H9 (cell line): ENCODE data around the gene TMEM240. TPM values are rescaled to one million over a fixed set of nuclear protein-coding genes. Genes with fewer than 3 reads are reported as not detected.
A peak's percentile ranks its signal among the peaks of the same experiment; 100 is the strongest.

Experiments
- DNase-seq: peaks from one replicate; pipeline ENCODE4 v3.0.0-alpha.2; 2017
- H2AFZ ChIP-seq: one replicate; pipeline ENCODE4 v1.6.1; 2013; ENCODE audit warnings: mild to moderate bottlenecking, low read length, control low read depth, moderate library complexity
- H2AK5ac ChIP-seq: 2 replicates; pipeline ENCODE4 v1.6.1; 2013; ENCODE audit warnings: low read length, control low read depth, mixed read lengths; ENCODE audit not compliant: insufficient read length
- H2BK120ac ChIP-seq: one replicate; pipeline ENCODE4 v1.6.1; 2013; ENCODE audit warnings: low read depth, mild to moderate bottlenecking, low read length, control low read depth, inconsistent platforms; ENCODE audit not compliant: poor library complexity, severe bottlenecking
- H2BK12ac ChIP-seq: 2 replicates; pipeline ENCODE4 v1.6.1; 2013; ENCODE audit warnings: low read length, control low read depth, mixed read lengths, low read depth; ENCODE audit not compliant: insufficient read length
- H2BK15ac ChIP-seq: 2 replicates; pipeline ENCODE4 v1.6.1; 2013; ENCODE audit warnings: low read depth, low read length, control low read depth
- H2BK20ac ChIP-seq: one replicate; pipeline ENCODE4 v1.6.1; 2013; ENCODE audit warnings: low read depth, mild to moderate bottlenecking, low read length, control low read depth, inconsistent platforms; ENCODE audit not compliant: poor library complexity, severe bottlenecking
- H2BK5ac ChIP-seq: 2 replicates; pipeline ENCODE4 v1.6.1; 2013; ENCODE audit warnings: low read length, control low read depth, mixed read lengths; ENCODE audit not compliant: insufficient read length
- H3K14ac ChIP-seq: 2 replicates; pipeline ENCODE4 v1.6.1; 2013; ENCODE audit warnings: low read length, control low read depth; ENCODE audit not compliant: insufficient read depth
- H3K18ac ChIP-seq: 2 replicates; pipeline ENCODE4 v1.6.1; 2013; ENCODE audit warnings: low read depth, mild to moderate bottlenecking, mixed read lengths, low read length, control low read depth; ENCODE audit not compliant: insufficient read length
- H3K23ac ChIP-seq: 2 replicates; pipeline ENCODE4 v1.6.1; 2013; ENCODE audit warnings: low read length, control low read depth, mixed read lengths, low read depth; ENCODE audit not compliant: insufficient read length
- H3K23me2 ChIP-seq: 2 replicates; pipeline ENCODE4 v1.6.1; 2013; ENCODE audit warnings: low read depth, mild to moderate bottlenecking, mixed read lengths, low read length, control low read depth; ENCODE audit not compliant: insufficient read length, poor library complexity, severe bottlenecking
- H3K27ac ChIP-seq: 2 replicates; pipeline ENCODE4 v1.5.1; 2013; ENCODE audit warnings: low read length, control low read depth, mixed read lengths, low read depth; ENCODE audit not compliant: insufficient read length
- H3K27me3 ChIP-seq: 2 replicates; pipeline ENCODE4 v1.6.1; 2013; ENCODE audit warnings: low read length, control low read depth, inconsistent platforms; ENCODE audit not compliant: insufficient read depth
- H3K4ac ChIP-seq: 2 replicates; pipeline ENCODE4 v1.6.1; 2013; ENCODE audit warnings: low read depth, mild to moderate bottlenecking, control low read depth, inconsistent platforms, low read length, moderate library complexity
- H3K4me1 ChIP-seq: 2 replicates; pipeline ENCODE4 v1.6.1; 2013; ENCODE audit warnings: low read length, control low read depth, inconsistent platforms; ENCODE audit not compliant: insufficient read depth
- H3K4me2 ChIP-seq: 2 replicates; pipeline ENCODE4 v1.6.1; 2013; ENCODE audit warnings: low read length, control low read depth, mixed read lengths; ENCODE audit not compliant: insufficient read length, insufficient read depth
- H3K56ac ChIP-seq: 2 replicates; pipeline ENCODE4 v1.6.1; 2013; ENCODE audit warnings: low read depth, mild to moderate bottlenecking, mixed read lengths, low read length, control low read depth; ENCODE audit not compliant: insufficient read length
- H3K79me1 ChIP-seq: 2 replicates; pipeline ENCODE4 v1.6.1; 2013; ENCODE audit warnings: low read depth, mild to moderate bottlenecking, moderate library complexity, low read length, control low read depth, inconsistent platforms; ENCODE audit not compliant: insufficient read depth, poor library complexity, severe bottlenecking
- H3K79me2 ChIP-seq: 2 replicates; pipeline ENCODE4 v1.6.1; 2013; ENCODE audit warnings: low read length, control low read depth, inconsistent platforms; ENCODE audit not compliant: insufficient read depth
- H3K9ac ChIP-seq: 2 replicates; pipeline ENCODE4 v1.6.1; 2013; ENCODE audit warnings: low read length, control low read depth, mixed read lengths; ENCODE audit not compliant: insufficient read length; ENCODE audit errors: extremely low read depth
- H3K9me3 ChIP-seq: one replicate; pipeline ENCODE4 v1.6.1; 2013; ENCODE audit warnings: low read depth, low read length, inconsistent platforms; ENCODE audit not compliant: control insufficient read depth
- H3T11ph ChIP-seq: one replicate; pipeline ENCODE4 v1.6.1; 2013; ENCODE audit warnings: mild to moderate bottlenecking, low read length, control low read depth, inconsistent platforms
- H4K20me1 ChIP-seq: one replicate; pipeline ENCODE4 v1.6.1; 2013; ENCODE audit not compliant: control insufficient read depth, insufficient read length, insufficient read depth
- H4K5ac ChIP-seq: 2 replicates; pipeline ENCODE4 v1.6.1; 2013; ENCODE audit warnings: low read depth, mild to moderate bottlenecking, mixed read lengths, low read length, control low read depth; ENCODE audit not compliant: insufficient read length
- H4K8ac ChIP-seq: replicated peaks from 2 replicates; pipeline ENCODE4 v1.6.1; 2013; ENCODE audit warnings: low read length, control low read depth, mixed read lengths, low read depth; ENCODE audit not compliant: insufficient read length
- H4K91ac ChIP-seq: 2 replicates; pipeline ENCODE4 v1.6.1; 2013; ENCODE audit warnings: low read depth, mild to moderate bottlenecking, moderate library complexity, mixed read lengths, low read length, control low read depth; ENCODE audit not compliant: insufficient read length
- H3K27ac Mint-ChIP-seq, 3 experiments: 2 replicates in 2 of 3; 3 replicates in 1 of 3; pipeline ENCODE4 v1.8.0; 2020 to 2021; ENCODE audit warnings: mixed read lengths in 3 of 3, mild to moderate bottlenecking in 1 of 3, moderate library complexity in 1 of 3
- H3K27me3 Mint-ChIP-seq: 2 replicates; pipeline ENCODE4 v1.8.0; 2021; ENCODE audit warnings: low read depth, mild to moderate bottlenecking, moderate library complexity, mixed read lengths
- H3K36me3 Mint-ChIP-seq, 3 experiments: 2 replicates in 2 of 3; 3 replicates in 1 of 3; pipeline ENCODE4 v1.8.0; 2020 to 2021; ENCODE audit warnings: low read depth in 3 of 3, mixed read lengths in 3 of 3; ENCODE audit not compliant: insufficient read depth in 1 of 3
- H3K4me1 Mint-ChIP-seq, 2 experiments: 2 replicates each; pipeline ENCODE4 v1.8.0; 2020; ENCODE audit warnings: mixed read lengths in 2 of 2
- H3K4me3 Mint-ChIP-seq, 2 experiments: 2 replicates in 1 of 2; 3 replicates in 1 of 2; pipeline ENCODE4 v1.8.0; 2020 to 2021; ENCODE audit warnings: mild to moderate bottlenecking in 2 of 2, mixed read lengths in 2 of 2, moderate library complexity in 1 of 2
- H3K9me3 Mint-ChIP-seq, 2 experiments: 2 replicates in 1 of 2; 3 replicates in 1 of 2; pipeline ENCODE4 v1.8.0; 2020; ENCODE audit warnings: mild to moderate bottlenecking in 2 of 2, mixed read lengths in 2 of 2, moderate library complexity in 1 of 2
- WGBS: extraction: QIAGEN DNeasy Blood & Tissue Kit; methylation state at CpG from one replicate; pipeline ENCODE4 v1.1.7; 2013; ENCODE audit warnings: missing lambda C conversion rate, low lambda C conversion rate, mixed read lengths; ENCODE audit not compliant: insufficient read length; ENCODE audit errors: extremely low coverage; 5-methylcytosine and 5-hydroxymethylcytosine counted together
- total RNA-seq: library from RNA; stranded (reverse); gene quantifications from 2 replicates; pipeline ENCODE4 v1.2.1, GENCODE V29; 2021
- TF ChIP-seq, protein P1 (sequence below): fragments of 200-600 bp; sonication (generic); conservative IDR thresholded peaks from 3 replicates; pipeline ENCODE4 v1.8.0; 2021; ENCODE audit warnings: antibody characterized with exemption, mild to moderate bottlenecking

Gene TMEM240
- total RNA-seq, 1 experiment from 2014 or later, result 8.7 TPM

GRCh38 chr1:1547476-1547875, 7.1 kb upstream of the TMEM240 start:
- Mint-ChIP-seq H3K4me3 (no peak overlapping the region), H3K27ac (peak overlapping the region in 1 of 3 experiments; percentile 86; a peak in 1 of 7 replicates), H3K27me3 (no peaks in the 10 kb centered on the region; the same call in 1 of the 2 replicates), H3K9me3 (no peaks in the 10 kb centered on the region), H3K36me3 (peaks cover 2 to 30% (median 23%) of the 10 kb centered on the region in 3 experiments; a peak in 5 of 7 replicates), H3K4me1 (no peaks in the 10 kb centered on the region)
- Histone ChIP-seq H2BK5ac (no peak overlapping the region), H3K56ac (no peak overlapping the region), H4K8ac (no peak overlapping the region), H3K79me1 (no peaks in the 10 kb centered on the region), H3K9me3 (no peaks in the 10 kb centered on the region), H2AK5ac (no peak overlapping the region), H3K27me3 (no peaks in the 10 kb centered on the region), H3K23me2 (no peaks in the 10 kb centered on the region), H4K91ac (no peak overlapping the region), H3K27ac (no peak overlapping the region), H3K4ac (no peak overlapping the region), H3K79me2 (no peaks in the 10 kb centered on the region), H3K4me2 (no peak overlapping the region), H2BK120ac (no peak overlapping the region), H3K14ac (no peak overlapping the region), H3K23ac (no peak overlapping the region), H3K18ac (no peak overlapping the region), H2BK12ac (no peak overlapping the region), H2BK15ac (no peak overlapping the region), H3T11ph (no peak overlapping the region), H4K20me1 (no peaks in the 10 kb centered on the region), H2BK20ac (no peak overlapping the region), H2AFZ (no peak overlapping the region), H3K9ac (no peak overlapping the region), H3K4me1 (no peaks in the 10 kb centered on the region), H4K5ac (no peak overlapping the region)
- TF ChIP-seq, protein P1, sequence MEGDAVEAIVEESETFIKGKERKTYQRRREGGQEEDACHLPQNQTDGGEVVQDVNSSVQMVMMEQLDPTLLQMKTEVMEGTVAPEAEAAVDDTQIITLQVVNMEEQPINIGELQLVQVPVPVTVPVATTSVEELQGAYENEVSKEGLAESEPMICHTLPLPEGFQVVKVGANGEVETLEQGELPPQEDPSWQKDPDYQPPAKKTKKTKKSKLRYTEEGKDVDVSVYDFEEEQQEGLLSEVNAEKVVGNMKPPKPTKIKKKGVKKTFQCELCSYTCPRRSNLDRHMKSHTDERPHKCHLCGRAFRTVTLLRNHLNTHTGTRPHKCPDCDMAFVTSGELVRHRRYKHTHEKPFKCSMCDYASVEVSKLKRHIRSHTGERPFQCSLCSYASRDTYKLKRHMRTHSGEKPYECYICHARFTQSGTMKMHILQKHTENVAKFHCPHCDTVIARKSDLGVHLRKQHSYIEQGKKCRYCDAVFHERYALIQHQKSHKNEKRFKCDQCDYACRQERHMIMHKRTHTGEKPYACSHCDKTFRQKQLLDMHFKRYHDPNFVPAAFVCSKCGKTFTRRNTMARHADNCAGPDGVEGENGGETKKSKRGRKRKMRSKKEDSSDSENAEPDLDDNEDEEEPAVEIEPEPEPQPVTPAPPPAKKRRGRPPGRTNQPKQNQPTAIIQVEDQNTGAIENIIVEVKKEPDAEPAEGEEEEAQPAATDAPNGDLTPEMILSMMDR, result no peak
- no peak for DNase-seq
- no CpG with 5 or more reads among the region's 19 CpGs for WGBS
